MM.1S (cell line): ENCODE data around the gene CTNS.

Experiments used
- CTCF ChIP-seq: fragments of 300-600 bp; sonication (generic); IDR thresholded peaks from 2 replicates; pipeline ENCODE4 v1.5.1; 2016; ENCODE audit warnings: antibody characterized with exemption, low read length, mixed read lengths
- EZH2 ChIP-seq: fragments of 300-600 bp; sonication (generic); optimal IDR thresholded peaks from 2 replicates; pipeline ENCODE3; 2017; ENCODE audit warnings: low read depth, mild to moderate bottlenecking, antibody characterized with exemption, low read length, mixed read lengths
- EZH2phosphoT487 ChIP-seq: fragments of 300-600 bp; sonication (generic); IDR thresholded peaks from 2 replicates; pipeline ENCODE4 v1.6.1; 2018; ENCODE audit warnings: antibody characterized with exemption, low read length

GRCh38 chr17:3690094-3690715 lies 53.6 kb downstream of the CTNS start:
- TF ChIP-seq CTCF (no peak), EZH2 (no peak), EZH2phosphoT487 (no peak)
